GM19324 (cell line): ENCODE data around the gene THEM4.
"Not testable (repeated sequence)": the region's sequence is repeated elsewhere in the genome, so short reads cannot be mapped to it uniquely, and the experiment has no call there.

Experiments
- ATAC-seq: cut with Tn5 transposase; IDR thresholded peaks from one replicate; pipeline ENCODE4 v1.9.1; 2021; ENCODE audit warnings: mild to moderate bottlenecking, moderate library complexity; ENCODE audit not compliant: unreplicated experiment, low FRiP score

Gene THEM4

DNA sequence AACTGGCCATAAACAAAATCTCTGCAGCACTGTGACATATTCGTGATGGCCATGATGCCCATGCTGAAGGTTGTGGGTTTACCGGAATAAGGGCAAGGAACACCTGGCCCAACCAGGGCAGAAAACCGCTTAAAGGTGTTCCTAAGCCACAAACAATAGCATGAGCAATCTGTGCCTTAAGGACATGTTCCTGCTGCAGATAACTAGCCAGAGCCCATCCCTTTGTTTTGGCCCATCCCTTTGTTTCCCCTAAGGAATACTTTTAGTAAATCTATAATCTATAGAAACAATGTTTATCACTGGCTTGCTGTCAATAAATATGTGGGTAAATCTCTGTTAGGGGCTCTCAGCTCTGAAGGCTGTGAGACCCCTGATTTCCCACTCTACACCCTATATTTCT is 8.5 kb downstream of the THEM4 start:
- not testable (repeated sequence) for ATAC-seq

- ATAC-seq = no peak
Measured at GRCh38 chr1:151898519-151898991, 10.8 kb downstream of the THEM4 start.

- ATAC-seq = no peak
Measured at GRCh38 chr1:151897991-151898431, 11.3 kb downstream of the THEM4 start.

DNA sequence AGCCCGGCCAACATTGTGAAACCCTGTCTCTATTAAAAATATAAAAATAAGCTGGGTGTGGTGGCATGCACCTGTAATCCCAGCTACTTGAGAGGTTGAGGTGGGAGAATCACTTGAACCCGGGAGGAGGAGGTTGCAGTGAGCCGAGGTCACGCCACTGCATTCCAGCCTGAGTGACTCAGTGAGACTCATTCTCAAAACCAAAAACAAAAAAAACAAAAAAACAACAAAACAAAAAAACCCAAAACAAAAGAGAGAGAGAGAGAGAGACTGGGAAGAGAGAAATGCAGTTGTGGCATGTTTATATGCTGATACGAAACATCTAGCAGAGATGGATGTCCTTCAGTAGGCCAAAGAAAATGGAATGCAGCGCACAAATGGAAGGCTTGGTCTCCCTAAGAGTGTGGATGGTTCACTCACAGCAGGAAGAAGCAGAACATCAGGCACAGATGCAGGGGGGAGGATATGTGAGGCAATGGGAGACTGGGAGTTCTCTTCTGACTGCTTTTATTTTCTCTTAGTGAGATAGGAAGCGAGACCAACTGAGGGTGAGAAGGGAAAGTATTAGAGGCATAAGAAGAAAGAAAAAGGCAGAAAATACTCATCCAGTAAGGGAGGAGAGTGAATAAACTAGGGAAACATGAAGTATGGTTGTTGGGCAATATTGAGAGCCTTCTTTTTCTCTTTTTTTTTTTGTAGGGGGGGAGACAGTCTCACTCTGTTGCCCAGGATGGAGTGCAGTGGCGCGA is 16.0 kb downstream of the THEM4 start:
- no peak for ATAC-seq

- ATAC-seq = no peak
Measured at GRCh38 chr1:151892190-151892589, 17.1 kb downstream of the THEM4 start.

DNA sequence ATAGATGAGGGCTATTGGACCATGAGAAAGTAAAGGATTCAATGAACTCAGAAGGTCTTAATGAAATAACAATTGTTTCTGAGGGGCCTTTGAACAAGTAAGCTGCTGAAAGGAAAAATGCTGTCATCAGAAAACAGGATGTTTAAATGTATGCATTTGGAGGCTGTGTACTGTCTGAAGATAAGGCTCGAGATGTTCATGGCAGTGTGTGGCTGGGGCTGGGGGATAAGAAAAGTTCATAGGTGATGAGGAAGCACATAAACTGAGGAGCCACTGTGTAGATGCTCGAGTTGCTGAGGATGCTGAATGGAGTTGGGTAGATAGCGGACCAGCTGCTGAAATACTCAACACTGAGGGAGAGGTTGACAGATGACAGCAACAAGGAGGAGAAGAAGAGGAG is 17.8 kb downstream of the THEM4 start:
- ATAC-seq = no peak

GRCh38 chr1:151888972-151889570 is 20.2 kb downstream of the THEM4 start:
- ATAC-seq = no peak

DNA sequence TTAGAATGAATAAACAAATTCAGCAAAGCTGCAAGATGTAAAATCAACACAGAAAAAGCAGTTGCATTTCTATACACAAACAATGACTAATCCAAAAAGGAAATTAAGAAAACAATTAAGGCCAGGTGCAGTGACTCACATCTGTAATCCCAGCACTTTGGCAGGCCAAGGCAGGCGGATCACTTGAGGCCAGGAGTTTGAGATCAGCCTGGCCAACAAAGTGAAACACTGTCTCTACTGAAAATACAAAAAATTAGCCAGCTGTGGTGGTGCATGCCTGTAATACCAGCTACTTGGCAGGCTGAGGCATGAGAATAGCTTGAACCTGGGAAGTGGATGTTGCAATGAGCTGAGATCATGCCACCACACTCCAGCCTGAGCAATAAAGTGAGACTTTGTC is 22.3 kb downstream of the THEM4 start:
- no peak for ATAC-seq

- no peak for ATAC-seq
Measured at GRCh38 chr1:151885479-151885878, 23.8 kb downstream of the THEM4 start.

GRCh38 chr1:151884879-151885278 is 24.4 kb downstream of the THEM4 start:
- not testable (repeated sequence) for ATAC-seq

GRCh38 chr1:151884445-151884844 is 24.9 kb downstream of the THEM4 start:
- ATAC-seq = not testable (repeated sequence)

GRCh38 chr1:151883898-151884297 is 25.4 kb downstream of the THEM4 start:
- ATAC-seq = not testable (repeated sequence)

- ATAC-seq = not testable (repeated sequence)
Measured at GRCh38 chr1:151882918-151883317, 26.4 kb downstream of the THEM4 start.

GRCh38 chr1:151882466-151882865 is 26.8 kb downstream of the THEM4 start:
- ATAC-seq = no peak

GRCh38 chr1:151881479-151881878 is 27.8 kb downstream of the THEM4 start:
- ATAC-seq = no peak

DNA sequence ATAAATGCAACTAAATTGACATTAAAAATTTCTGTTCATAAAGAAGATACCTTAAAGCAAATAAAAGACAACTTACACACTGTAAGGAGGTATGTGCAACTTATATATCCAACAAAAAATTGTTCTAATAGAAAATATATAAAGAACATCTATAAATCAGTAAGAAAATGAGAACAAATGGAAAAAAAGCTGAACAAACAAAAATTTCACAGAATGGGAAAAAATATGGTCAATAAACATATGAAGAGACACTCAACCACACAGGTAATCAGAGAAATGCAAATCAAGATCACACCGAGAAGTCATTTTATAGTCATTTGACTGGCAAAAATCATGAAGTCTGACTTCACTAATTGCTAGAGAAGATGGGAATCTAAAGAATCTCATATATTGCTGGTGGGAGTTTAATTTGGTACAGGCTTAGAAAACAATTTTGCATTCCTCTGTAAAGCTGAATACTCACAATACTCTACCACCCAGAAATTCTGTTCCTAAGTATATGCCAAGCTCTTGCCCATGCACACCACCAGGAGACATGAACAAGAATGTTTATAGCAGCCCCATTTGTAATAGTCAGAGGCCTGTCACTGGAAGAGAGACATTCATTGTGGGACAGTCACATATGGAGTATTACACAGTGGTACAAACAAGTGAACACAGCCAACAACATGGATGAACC is 33.8 kb downstream of the THEM4 start:
- ATAC-seq = no peak

DNA sequence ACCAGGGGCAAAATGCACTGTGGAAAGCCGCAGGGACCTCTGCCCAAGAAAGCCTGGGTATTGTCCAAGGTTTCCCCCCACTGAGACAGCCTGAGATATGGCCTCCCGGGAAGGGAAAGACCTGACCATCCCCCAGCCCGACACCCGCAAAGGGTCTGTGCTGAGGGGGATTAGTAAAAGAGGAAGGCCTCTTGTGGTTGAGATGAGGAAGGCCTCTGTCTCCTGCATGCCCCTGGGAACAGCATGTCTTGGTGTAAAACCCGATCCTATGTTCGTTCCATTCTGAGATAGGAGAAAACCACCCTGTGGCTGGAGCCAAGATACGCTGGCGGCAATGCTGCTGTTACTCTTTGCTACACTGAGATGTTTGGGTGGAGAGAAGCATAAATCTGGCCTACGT is 36.5 kb downstream of the THEM4 start:
- not testable (repeated sequence) for ATAC-seq

- no peak for ATAC-seq
Measured at GRCh38 chr1:151871284-151872030, 37.9 kb downstream of the THEM4 start.

- no peak for ATAC-seq
Measured at GRCh38 chr1:151868486-151868885, 40.8 kb downstream of the THEM4 start.

- ATAC-seq = no peak
Measured at GRCh38 chr1:151867765-151868411, 41.4 kb downstream of the THEM4 start.
